ENCODE measurements around the gene DIO3.

The DIO3 gene

DNA sequence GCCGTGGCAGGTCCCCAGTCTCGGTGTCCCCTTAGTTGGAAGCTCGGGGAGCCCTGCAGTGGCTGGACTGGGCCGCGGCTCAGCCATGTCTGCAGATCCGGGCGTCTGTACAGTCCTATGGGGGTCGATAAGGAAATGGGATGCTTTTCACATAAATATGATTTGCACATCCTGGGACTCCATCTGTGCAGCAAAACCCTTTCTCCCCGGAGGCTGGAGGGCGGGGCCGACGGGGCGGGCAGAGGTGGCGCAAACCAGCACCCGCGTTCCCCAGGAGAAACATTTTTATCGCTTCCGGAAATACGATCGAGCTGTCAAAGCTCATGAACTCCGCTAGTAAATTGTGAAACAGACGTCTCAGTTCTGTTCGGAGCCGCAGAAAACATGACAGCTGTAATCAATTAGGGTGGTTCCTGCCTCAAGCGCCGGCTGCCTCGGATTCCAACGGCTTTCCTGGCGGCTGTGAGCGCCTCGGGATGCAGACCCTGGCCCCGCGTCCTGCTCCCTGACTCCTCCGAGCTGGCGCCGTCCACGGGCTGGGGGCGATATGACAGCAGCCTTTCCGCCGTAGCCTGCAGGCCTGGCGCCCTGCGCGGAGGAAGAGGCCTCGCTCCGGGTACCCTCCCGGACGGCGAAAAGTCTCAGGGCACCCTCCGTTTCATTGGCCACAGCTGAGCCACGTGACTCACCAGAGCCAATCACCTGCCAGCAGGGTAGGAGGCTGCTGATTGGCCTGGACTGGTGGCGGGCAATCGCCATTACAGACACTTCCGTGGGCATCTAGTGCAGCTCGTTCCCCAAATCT, 23.0 kb downstream of the DIO3 start:
- no peak for DNase-seq

DNA sequence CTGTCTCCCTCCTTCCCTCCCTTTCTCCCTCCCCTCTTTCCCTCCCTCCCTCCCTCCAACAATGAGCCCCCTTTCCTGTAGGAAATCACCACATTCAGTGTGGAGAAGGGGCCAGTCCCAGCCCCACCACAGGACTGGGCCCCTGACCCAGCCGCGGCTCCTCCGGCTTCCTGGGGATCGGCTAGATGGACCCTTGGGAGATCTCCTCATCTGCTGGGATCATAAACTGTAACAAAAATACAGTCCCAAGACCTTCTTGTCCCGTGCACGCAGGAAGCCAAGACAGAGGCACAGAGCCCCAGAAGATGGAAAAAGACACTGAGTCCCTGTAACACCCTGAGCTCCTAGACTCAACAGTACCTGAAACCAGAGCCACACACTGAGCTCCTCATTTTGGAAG, 23.9 kb downstream of the DIO3 start:
- DNase-seq, result no peak

DNA sequence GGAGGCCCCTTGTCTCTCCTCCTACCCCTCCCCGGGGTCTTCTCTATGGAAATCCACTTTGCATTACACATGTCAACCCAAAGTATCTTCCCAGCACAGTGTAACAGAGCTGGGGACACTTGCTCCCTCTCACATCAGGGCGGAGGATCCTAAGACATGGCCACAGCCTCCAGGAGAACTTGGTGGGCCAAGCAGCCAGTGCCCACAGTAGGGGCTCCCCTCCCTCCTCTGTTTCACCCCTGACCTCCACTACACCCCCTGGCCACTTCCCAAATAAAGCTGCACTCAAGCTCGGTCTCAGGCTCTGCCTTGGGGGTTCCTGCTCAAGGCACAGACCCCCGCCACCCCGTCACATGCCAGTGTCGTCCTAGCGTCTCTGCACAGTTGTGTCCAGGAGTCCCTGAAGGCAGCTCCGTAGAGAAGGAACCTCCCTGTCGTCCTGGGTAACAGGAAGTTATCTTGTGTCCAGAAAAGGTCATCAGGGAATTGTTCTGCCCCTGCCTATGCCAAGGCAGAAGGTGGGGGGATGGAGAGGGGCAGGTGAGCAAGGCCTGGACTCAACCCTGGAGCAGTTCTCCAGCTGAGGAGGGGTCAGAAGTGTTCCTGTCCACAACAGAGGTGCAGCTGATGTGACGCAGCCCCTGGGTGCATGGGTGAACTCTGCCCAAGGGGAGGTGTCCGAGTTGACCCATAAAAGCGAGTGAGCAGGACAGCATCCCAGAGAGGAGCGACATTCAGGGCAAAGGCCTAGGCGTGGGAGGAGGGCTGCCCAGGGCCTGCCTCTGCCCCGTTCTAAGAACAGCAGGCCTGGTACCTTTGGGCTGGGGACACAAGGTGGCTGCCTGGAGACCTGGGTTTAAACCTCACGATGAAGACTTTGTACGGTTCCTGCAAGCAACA, 25.5 kb downstream of the DIO3 start:
- no peak for DNase-seq

DNA sequence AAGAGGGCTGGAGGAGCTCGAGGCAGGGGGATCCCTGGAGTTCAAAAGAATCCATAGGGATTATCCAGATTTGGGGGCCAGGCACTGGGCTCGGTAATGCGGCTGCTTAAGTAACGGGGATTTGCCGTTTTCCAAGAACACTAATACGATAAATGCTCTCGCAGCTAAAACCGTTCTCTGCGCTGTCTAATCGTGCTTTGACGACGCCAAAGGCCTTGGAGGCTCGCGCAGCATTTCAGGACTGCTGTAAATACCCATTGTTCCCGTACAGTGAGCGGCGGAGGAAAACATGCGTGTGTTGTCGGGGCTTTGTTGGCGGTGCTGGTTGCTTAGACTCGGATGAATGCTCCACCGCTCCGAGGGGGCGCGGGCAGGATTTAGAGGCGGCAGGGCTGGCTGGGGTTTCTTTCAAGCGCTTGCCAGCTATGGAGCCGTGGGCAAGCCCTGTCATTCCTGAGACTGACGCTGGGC, 26.2 kb downstream of the DIO3 start:
- no peak for DNase-seq

GRCh38 chr14:101588286-101588975, 27.1 kb downstream of the DIO3 start:
- no peak for DNase-seq

GRCh38 chr14:101588990-101589389, 27.7 kb downstream of the DIO3 start:
- no peak for DNase-seq

GRCh38 chr14:101589486-101590015, 28.3 kb downstream of the DIO3 start:
- DNase-seq, result no peak

GRCh38 chr14:101590062-101590461, 28.8 kb downstream of the DIO3 start:
- no peak for DNase-seq

- no peak for DNase-seq
Measured at GRCh38 chr14:101590616-101591015, 29.3 kb downstream of the DIO3 start.

DNA sequence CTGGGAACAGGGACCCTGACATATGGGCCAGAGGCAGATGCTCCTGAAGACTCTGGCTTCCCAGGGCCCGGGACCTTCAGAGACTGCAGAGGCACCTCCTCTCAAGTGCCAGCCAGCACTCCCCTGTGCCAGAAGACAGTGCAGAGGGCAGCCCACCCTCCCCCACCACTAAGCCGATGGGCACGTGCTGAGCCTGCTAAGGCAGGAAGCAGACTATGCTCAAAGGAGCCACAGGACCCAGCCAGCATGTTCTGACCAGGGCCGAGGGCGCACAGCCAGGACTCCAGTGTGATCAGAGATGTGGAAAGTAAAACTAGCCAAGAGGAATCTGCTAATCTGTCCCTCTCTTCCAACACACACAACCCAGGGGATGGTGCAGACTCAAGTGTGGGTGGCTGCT, 29.8 kb downstream of the DIO3 start:
- DNase-seq, result no peak

DNA sequence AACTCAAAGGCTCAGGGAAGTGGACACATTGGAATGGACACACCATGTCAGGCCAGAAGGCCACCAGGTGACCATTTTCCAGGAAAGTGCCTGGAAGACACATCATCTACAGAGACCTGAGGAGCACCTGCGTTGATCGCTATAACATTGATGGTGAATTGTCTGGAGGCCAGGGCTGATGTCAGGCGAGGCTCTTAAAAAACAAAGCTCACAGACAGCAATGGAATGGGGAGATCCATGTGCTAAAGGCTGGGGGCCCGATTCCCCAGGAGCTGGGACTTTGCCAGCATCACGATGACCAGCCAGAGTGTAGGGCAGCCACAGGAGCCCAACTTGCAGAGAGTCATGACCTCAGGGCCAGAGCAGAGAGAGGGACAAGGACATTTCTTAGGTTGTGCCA, 30.3 kb downstream of the DIO3 start:
- DNase-seq, result no peak

GRCh38 chr14:101593411-101594238, 32.3 kb downstream of the DIO3 start:
- no peak for DNase-seq

GRCh38 chr14:101594511-101595148, 33.3 kb downstream of the DIO3 start:
- DNase-seq, result no peak

DNA sequence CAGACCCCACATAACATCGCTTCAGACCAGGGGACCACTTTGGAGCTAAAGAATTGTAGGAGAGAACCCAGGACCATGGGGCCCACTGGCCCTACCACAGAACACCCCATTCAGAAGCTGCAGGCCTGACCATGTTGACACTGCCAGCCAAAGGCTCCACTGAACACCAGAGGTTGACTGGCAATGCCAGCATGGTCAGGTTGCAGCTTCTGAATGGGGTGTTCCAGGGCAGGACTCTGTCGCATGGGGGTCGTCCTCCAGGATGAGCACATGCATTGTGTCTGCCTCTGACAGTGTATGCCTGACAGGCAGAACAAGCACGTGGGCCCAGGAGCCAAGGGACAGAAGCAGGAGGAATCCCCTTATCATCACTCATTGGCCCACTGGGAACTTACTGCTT, 34.1 kb downstream of the DIO3 start:
- no peak for DNase-seq

- DNase-seq, result no peak
Measured at GRCh38 chr14:101595887-101596721, 34.8 kb downstream of the DIO3 start.

- no peak for DNase-seq
Measured at GRCh38 chr14:101596742-101597141, 35.4 kb downstream of the DIO3 start.

GRCh38 chr14:101598159-101598558, 36.9 kb downstream of the DIO3 start:
- DNase-seq, result no peak

DNA sequence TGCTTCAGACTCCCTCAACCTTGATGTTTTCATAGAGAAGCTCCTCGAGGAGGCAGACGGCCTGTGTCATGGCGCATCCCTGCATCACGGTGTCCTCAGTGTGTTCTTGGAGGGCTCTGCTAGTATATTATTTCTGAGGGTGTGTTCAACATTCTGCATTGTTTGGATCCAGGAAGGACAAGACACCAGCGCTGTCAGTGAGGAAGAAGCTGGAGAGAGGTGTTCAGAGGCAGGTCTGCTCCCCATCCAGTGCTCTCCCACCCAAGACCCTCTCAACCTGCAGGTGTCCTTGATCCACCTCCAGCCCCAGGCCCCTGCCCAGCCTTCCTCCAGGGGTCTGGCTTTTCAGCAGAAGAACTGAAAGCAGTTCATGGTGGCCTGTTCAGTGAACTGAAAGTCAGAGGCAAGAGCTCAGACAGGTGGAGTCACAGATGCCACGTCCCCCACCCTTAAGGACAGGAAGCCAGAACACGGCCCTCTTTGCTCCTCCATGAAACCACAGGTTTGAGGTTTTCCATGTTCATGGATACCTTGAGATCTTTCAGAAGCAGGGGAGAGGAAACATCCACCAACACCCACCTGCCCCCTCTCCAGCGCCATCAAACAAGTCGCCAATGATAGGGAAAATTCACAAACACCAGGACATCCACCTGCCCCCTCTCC, 37.4 kb downstream of the DIO3 start:
- no peak for DNase-seq

GRCh38 chr14:101599234-101599885, 38.1 kb downstream of the DIO3 start:
- DNase-seq, result no peak

Data from NCI-H748 treated with DMSO at 0.1 percent for 48 hours (cell line).